A549 (cell line): Measurements from ENCODE around the gene GRID1.

Experiments
- CHD4 ChIP-seq: fragments of 200-600 bp; sonication (generic); IDR thresholded peaks from 2 replicates; pipeline ENCODE4 v1.6.1; 2016; ENCODE audit warnings: antibody characterized with exemption, mild to moderate bottlenecking, borderline replicate concordance
- MAFK ChIP-seq: fragments of 450-650 bp; IDR thresholded peaks from 2 replicates; pipeline ENCODE4 v1.6.1; 2014; ENCODE audit not compliant: partially characterized antibody
- MYC ChIP-seq: IDR thresholded peaks from 2 replicates; pipeline ENCODE4 v1.6.1; 2012; ENCODE audit warnings: mild to moderate bottlenecking, inconsistent platforms, low read length, improper control_type of control experiment, borderline replicate concordance
- POLR2A ChIP-seq: IDR thresholded peaks from 2 replicates; pipeline ENCODE4 v1.6.1; 2012; ENCODE audit warnings: mild to moderate bottlenecking, low read length
- RARB ChIP-seq: fragments of 250-450 bp; sonication (Bioruptor Pico); IDR thresholded peaks from 2 replicates; pipeline ENCODE4 v1.8.0; 2021; ENCODE audit warnings: mild to moderate bottlenecking, moderate library complexity
- RCOR1 ChIP-seq: fragments of 150-350 bp; IDR thresholded peaks from 2 replicates; pipeline ENCODE4 v1.6.1; 2014; ENCODE audit warnings: antibody characterized with exemption, low read length, low read depth
- RFX5 ChIP-seq: fragments of 450-650 bp; IDR thresholded peaks from 2 replicates; pipeline ENCODE4 v1.7.1; 2014; ENCODE audit warnings: antibody characterized with exemption, mild to moderate bottlenecking, moderate library complexity
- TFCP2L1 ChIP-seq: fragments of 250-450 bp; sonication (Bioruptor Pico); IDR thresholded peaks from 2 replicates; pipeline ENCODE4 v1.5.0; 2021; ENCODE audit warnings: mild to moderate bottlenecking
- ZFP36 ChIP-seq: fragments of 450-650 bp; IDR thresholded peaks from 2 replicates; pipeline ENCODE4 v1.6.1; 2014; ENCODE audit warnings: borderline replicate concordance; ENCODE audit not compliant: partially characterized antibody
- TF ChIP-seq, protein P1 (sequence below): fragments of >200 bp; sonication (Bioruptor Twin); formaldehyde crosslinking; IDR thresholded peaks from 3 replicates; pipeline ENCODE4 v1.5.1; 2016
- TF ChIP-seq, protein P2 (sequence below): IDR thresholded peaks from 2 replicates; pipeline ENCODE4 v1.6.1; 2012
- TF ChIP-seq, protein P3 (sequence below): fragments of 250-450 bp; sonication (Bioruptor Pico); IDR thresholded peaks from 2 replicates; pipeline ENCODE4 v1.5.0; 2021; ENCODE audit warnings: mild to moderate bottlenecking, moderate library complexity, borderline replicate concordance
- TF ChIP-seq, protein P4 (sequence below): fragments of >200 bp; sonication (Bioruptor Twin); formaldehyde crosslinking; IDR thresholded peaks from 3 replicates; pipeline ENCODE4 v1.6.1; 2016
- TF ChIP-seq, protein P5 (sequence below): fragments of 450-650 bp; IDR thresholded peaks from 2 replicates; pipeline ENCODE4 v1.6.1; 2014; ENCODE audit warnings: antibody characterized with exemption

DNA sequence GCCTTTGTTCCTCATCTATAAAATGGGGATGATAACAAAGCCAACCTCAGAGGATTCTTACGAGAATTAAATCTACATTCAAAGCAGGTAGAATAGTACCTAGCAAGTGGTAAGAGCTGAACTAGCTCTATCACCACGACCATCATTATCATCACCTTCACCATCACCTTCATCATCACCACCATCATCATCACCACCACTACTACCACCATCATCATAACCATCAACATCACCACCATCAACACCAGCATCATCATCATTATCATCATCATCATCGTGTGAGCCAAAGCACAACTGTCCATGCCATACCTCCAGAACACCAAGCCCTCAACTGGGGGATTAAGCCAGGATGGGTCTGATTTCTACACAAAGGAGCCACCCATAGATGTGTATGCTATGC is 206.8 kb downstream of the GRID1 start:
- TF ChIP-seq, protein P1, sequence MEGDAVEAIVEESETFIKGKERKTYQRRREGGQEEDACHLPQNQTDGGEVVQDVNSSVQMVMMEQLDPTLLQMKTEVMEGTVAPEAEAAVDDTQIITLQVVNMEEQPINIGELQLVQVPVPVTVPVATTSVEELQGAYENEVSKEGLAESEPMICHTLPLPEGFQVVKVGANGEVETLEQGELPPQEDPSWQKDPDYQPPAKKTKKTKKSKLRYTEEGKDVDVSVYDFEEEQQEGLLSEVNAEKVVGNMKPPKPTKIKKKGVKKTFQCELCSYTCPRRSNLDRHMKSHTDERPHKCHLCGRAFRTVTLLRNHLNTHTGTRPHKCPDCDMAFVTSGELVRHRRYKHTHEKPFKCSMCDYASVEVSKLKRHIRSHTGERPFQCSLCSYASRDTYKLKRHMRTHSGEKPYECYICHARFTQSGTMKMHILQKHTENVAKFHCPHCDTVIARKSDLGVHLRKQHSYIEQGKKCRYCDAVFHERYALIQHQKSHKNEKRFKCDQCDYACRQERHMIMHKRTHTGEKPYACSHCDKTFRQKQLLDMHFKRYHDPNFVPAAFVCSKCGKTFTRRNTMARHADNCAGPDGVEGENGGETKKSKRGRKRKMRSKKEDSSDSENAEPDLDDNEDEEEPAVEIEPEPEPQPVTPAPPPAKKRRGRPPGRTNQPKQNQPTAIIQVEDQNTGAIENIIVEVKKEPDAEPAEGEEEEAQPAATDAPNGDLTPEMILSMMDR, result no peak
- TF ChIP-seq POLR2A (no peak), RARB (no peak), RCOR1 (no peak), MAFK (no peak), CHD4 (no peak), ZFP36 (no peak), MYC (no peak), TFCP2L1 (CRISPR knock-in tag) (no peak), RFX5 (no peak)
- TF ChIP-seq, protein P2, sequence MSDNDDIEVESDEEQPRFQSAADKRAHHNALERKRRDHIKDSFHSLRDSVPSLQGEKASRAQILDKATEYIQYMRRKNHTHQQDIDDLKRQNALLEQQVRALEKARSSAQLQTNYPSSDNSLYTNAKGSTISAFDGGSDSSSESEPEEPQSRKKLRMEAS, result no peak
- TF ChIP-seq, protein P3, sequence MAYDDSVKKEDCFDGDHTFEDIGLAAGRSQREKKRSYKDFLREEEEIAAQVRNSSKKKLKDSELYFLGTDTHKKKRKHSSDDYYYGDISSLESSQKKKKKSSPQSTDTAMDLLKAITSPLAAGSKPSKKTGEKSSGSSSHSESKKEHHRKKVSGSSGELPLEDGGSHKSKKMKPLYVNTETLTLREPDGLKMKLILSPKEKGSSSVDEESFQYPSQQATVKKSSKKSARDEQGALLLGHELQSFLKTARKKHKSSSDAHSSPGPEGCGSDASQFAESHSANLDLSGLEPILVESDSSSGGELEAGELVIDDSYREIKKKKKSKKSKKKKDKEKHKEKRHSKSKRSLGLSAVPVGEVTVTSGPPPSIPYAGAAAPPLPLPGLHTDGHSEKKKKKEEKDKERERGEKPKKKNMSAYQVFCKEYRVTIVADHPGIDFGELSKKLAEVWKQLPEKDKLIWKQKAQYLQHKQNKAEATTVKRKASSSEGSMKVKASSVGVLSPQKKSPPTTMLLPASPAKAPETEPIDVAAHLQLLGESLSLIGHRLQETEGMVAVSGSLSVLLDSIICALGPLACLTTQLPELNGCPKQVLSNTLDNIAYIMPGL (CRISPR knock-in tag), result no peak
- TF ChIP-seq, protein P4, sequence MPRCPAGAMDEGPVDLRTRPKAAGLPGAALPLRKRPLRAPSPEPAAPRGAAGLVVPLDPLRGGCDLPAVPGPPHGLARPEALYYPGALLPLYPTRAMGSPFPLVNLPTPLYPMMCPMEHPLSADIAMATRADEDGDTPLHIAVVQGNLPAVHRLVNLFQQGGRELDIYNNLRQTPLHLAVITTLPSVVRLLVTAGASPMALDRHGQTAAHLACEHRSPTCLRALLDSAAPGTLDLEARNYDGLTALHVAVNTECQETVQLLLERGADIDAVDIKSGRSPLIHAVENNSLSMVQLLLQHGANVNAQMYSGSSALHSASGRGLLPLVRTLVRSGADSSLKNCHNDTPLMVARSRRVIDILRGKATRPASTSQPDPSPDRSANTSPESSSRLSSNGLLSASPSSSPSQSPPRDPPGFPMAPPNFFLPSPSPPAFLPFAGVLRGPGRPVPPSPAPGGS, result no peak
- TF ChIP-seq, protein P5, sequence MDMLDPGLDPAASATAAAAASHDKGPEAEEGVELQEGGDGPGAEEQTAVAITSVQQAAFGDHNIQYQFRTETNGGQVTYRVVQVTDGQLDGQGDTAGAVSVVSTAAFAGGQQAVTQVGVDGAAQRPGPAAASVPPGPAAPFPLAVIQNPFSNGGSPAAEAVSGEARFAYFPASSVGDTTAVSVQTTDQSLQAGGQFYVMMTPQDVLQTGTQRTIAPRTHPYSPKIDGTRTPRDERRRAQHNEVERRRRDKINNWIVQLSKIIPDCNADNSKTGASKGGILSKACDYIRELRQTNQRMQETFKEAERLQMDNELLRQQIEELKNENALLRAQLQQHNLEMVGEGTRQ, result no peak
